HTERT RPE-1 (cell line): Measurements from ENCODE around the gene GGTA1.

Experiments
- in situ Hi-C: fragments of 300-500 bp; cut with MboI; formaldehyde crosslinking; loops from 4 replicates; pipeline ENCODE4 v1.14.3; 2020; ENCODE audit warnings: low sequenced_read_pairs

GGTA1 gene

GRCh38 chr9:121411993-121412392, 87.7 kb downstream of the GGTA1 start:
- in situ Hi-C loops: no loop called here

GRCh38 chr9:121405899-121406298, 93.7 kb downstream of the GGTA1 start:
- in situ Hi-C loops: no loop called here
